Loucy (cell line): ENCODE results near the gene SUCLG2.

Source experiments
- H2AFZ ChIP-seq: fragments of 200-600 bp; sonication (generic); 2 replicates; pipeline ENCODE4 v1.6.0; 2016; ENCODE audit warnings: antibody characterized with exemption, mild to moderate bottlenecking, low read length, moderate library complexity
- H3F3A ChIP-seq: fragments of 200-600 bp; 2 replicates; pipeline ENCODE4 v1.6.0; 2016; ENCODE audit warnings: antibody characterized with exemption, low read depth, mild to moderate bottlenecking
- H3K27me3 ChIP-seq: fragments of 200-600 bp; sonication (generic); 2 replicates; pipeline ENCODE4 v1.6.1; 2014; ENCODE audit warnings: low read length, mild to moderate bottlenecking; ENCODE audit not compliant: insufficient read depth, poor library complexity, severe bottlenecking
- H3K36me3 ChIP-seq: fragments of 200-600 bp; sonication (generic); 2 replicates; pipeline ENCODE4 v1.6.1; 2016; ENCODE audit warnings: low read length; ENCODE audit not compliant: insufficient read depth
- H3K4me1 ChIP-seq: fragments of 200-600 bp; sonication (generic); 2 replicates; pipeline ENCODE4 v1.5.1; 2014; ENCODE audit warnings: low read length, mild to moderate bottlenecking; ENCODE audit not compliant: insufficient read depth, poor library complexity, severe bottlenecking
- H3K4me2 ChIP-seq: fragments of 200-600 bp; sonication (generic); 2 replicates; pipeline ENCODE4 v1.6.0; 2014; ENCODE audit warnings: antibody characterized with exemption, low read length, low read depth, mild to moderate bottlenecking; ENCODE audit not compliant: poor library complexity, severe bottlenecking
- H3K4me3 ChIP-seq: fragments of 200-600 bp; sonication (generic); 2 replicates; pipeline ENCODE4 v1.5.1; 2014; ENCODE audit warnings: low read length, mild to moderate bottlenecking, mixed read lengths; ENCODE audit not compliant: poor library complexity, severe bottlenecking
- H3K79me2 ChIP-seq: fragments of 200-600 bp; sonication (generic); 2 replicates; pipeline ENCODE4 v1.6.1; 2014; ENCODE audit warnings: low read length; ENCODE audit not compliant: insufficient read depth
- H3K9ac ChIP-seq: fragments of 200-600 bp; sonication (generic); 2 replicates; pipeline ENCODE4 v1.6.0; 2014; ENCODE audit warnings: mild to moderate bottlenecking, low read depth, low read length, moderate library complexity; ENCODE audit not compliant: poor library complexity, severe bottlenecking
- H3K9me2 ChIP-seq: fragments of 200-600 bp; sonication (generic); replicated peaks from 2 replicates; pipeline ENCODE4 v1.6.1; 2016; ENCODE audit warnings: low read depth, low read length, mixed read lengths
- H3K9me3 ChIP-seq: fragments of 200-600 bp; sonication (generic); 2 replicates; pipeline ENCODE4 v1.6.1; 2014; ENCODE audit warnings: mild to moderate bottlenecking, antibody characterized with exemption, low read length, low read depth; ENCODE audit not compliant: insufficient read depth
- H4K20me1 ChIP-seq: fragments of 200-600 bp; sonication (generic); 2 replicates; pipeline ENCODE4 v1.6.0; 2014; ENCODE audit warnings: antibody characterized with exemption, low read length, mild to moderate bottlenecking; ENCODE audit not compliant: insufficient read depth, poor library complexity, severe bottlenecking
- CTCF ChIP-seq: fragments of 200-600 bp; sonication (generic); conservative IDR thresholded peaks from 2 replicates; pipeline ENCODE4 v1.5.1; 2014; ENCODE audit warnings: mild to moderate bottlenecking, antibody characterized with exemption, low read length
- EZH2phosphoT487 ChIP-seq: fragments of 200-600 bp; IDR thresholded peaks from 2 replicates; pipeline ENCODE4 v1.6.1; 2018; ENCODE audit warnings: antibody characterized with exemption, mild to moderate bottlenecking, moderate library complexity, borderline replicate concordance

The SUCLG2 gene

DNA sequence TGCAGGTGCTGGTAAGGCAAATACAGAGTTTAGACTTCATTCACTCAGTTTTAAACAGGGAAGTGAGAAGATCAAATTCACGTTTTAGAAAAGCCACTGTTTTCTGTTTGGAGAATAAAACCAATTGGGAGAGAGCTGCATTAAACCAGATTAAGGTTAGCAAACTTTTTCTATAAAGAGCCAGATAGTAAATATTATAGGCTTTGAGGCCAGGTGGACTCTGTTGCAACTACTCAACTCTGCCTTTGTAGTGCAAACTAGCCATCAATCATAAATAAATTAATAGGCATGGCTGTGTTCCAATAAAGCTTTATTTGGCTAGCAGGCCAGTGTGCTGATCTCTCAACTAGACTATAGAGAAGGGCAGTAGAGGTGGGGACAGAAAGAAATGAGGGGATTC, 33.5 kb downstream of the SUCLG2 start:
- no peaks in the 10 kb centered on the region for H4K20me1 ChIP-seq
- H3K36me3 ChIP-seq, result peaks cover 3% of the 10 kb centered on the region; the same call in 1 of the 2 replicates
- no peaks in the 10 kb centered on the region for H3K9me2 ChIP-seq
- no peaks in the 10 kb centered on the region for H3K27me3 ChIP-seq
- TF ChIP-seq EZH2phosphoT487, result no peak
- no peak for TF ChIP-seq CTCF
- H3K9ac ChIP-seq, result no peak overlapping the region
- no peaks in the 10 kb centered on the region for H3F3A ChIP-seq
- no peaks in the 10 kb centered on the region for H3K79me2 ChIP-seq
- no peak overlapping the region for H3K4me2 ChIP-seq
- no peaks in the 10 kb centered on the region for H3K9me3 ChIP-seq
- H3K4me3 ChIP-seq, result no peak overlapping the region
- no peaks in the 10 kb centered on the region for H3K4me1 ChIP-seq
- no peak overlapping the region for H2AFZ ChIP-seq

GRCh38 chr3:67619991-67620390, 34.4 kb downstream of the SUCLG2 start:
- no peaks in the 10 kb centered on the region for H4K20me1 ChIP-seq
- H3K79me2 ChIP-seq, result no peaks in the 10 kb centered on the region
- no peaks in the 10 kb centered on the region for H3K4me1 ChIP-seq
- no peak overlapping the region for H3K4me3 ChIP-seq
- H3K4me2 ChIP-seq, result no peak overlapping the region
- H3K9me2 ChIP-seq, result no peaks in the 10 kb centered on the region
- no peaks in the 10 kb centered on the region for H3K9me3 ChIP-seq
- H3F3A ChIP-seq, result no peaks in the 10 kb centered on the region
- H2AFZ ChIP-seq, result no peak overlapping the region
- TF ChIP-seq EZH2phosphoT487, result no peak
- TF ChIP-seq CTCF, result no peak
- H3K36me3 ChIP-seq, result peaks cover 3% of the 10 kb centered on the region; the same call in 1 of the 2 replicates
- no peak overlapping the region for H3K9ac ChIP-seq
- H3K27me3 ChIP-seq, result no peaks in the 10 kb centered on the region

- Histone ChIP-seq H3K4me2 (no peak overlapping the region), H3K27me3 (no peaks in the 10 kb centered on the region), H4K20me1 (no peaks in the 10 kb centered on the region), H3K4me3 (no peak overlapping the region), H3K4me1 (no peaks in the 10 kb centered on the region), H3F3A (no peaks in the 10 kb centered on the region), H3K9me2 (no peaks in the 10 kb centered on the region), H3K36me3 (peaks cover 3% of the 10 kb centered on the region; the same call in 1 of the 2 replicates), H3K9me3 (no peaks in the 10 kb centered on the region), H3K79me2 (no peaks in the 10 kb centered on the region), H2AFZ (no peak overlapping the region), H3K9ac (no peak overlapping the region)
- TF ChIP-seq CTCF, result no peak
- no peak for TF ChIP-seq EZH2phosphoT487
Measured at GRCh38 chr3:67617518-67617917, 36.9 kb downstream of the SUCLG2 start.
